Ramos (cell line): Measurements from ENCODE around the gene KCNAB2.

Experiments
- in situ Hi-C: fragments of 300-500 bp; cut with MboI; formaldehyde crosslinking; loops from one replicate; pipeline ENCODE4 v1.14.3; 2022; ENCODE audit warnings: low sequenced_read_pairs; ENCODE audit not compliant: unreplicated experiment

The KCNAB2 gene

GRCh38 chr1:6142734-6143133, 97.0 kb downstream of the KCNAB2 start:
- in situ Hi-C loops = no loop called here

- in situ Hi-C loops = no loop called here
Measured at GRCh38 chr1:6143395-6143794, 97.7 kb downstream of the KCNAB2 start.

GRCh38 chr1:6144175-6144574, 98.5 kb downstream of the KCNAB2 start:
- in situ Hi-C loops = no loop called here

- in situ Hi-C loops = no loop called here
Measured at GRCh38 chr1:6144647-6145395, 99.1 kb downstream of the KCNAB2 start.

- in situ Hi-C loops = no loop called here
Measured at GRCh38 chr1:6145396-6145750, 99.7 kb downstream of the KCNAB2 start.

- in situ Hi-C loops = no loop called here
Measured at GRCh38 chr1:6145864-6146410, 100.2 kb downstream of the KCNAB2 start.

- in situ Hi-C loops = no loop called here
Measured at GRCh38 chr1:6148497-6149241, 103.0 kb downstream of the KCNAB2 start.

GRCh38 chr1:6149597-6149996, 103.9 kb downstream of the KCNAB2 start:
- in situ Hi-C loops = no loop called here

GRCh38 chr1:6150006-6150938, 104.6 kb downstream of the KCNAB2 start:
- in situ Hi-C loops = no loop called here
